Tibial nerve (tissue), 4 donors: ENCODE results near the gene MAGI1.

Experiments
- EP300 ChIP-seq, 2 donors: sonication (generic); formaldehyde crosslinking; IDR thresholded peaks; one replicate each; pipeline ENCODE4 v1.6.1; 2017; ENCODE audit warnings: antibody characterized with exemption in 2 of 2, mild to moderate bottlenecking in 1 of 2
- POLR2A ChIP-seq, 2 donors: fragments of 450-650 bp; IDR thresholded peaks; one replicate each; pipeline ENCODE4 v1.6.1; 2017; ENCODE audit warnings: antibody characterized with exemption in 2 of 2, mild to moderate bottlenecking in 2 of 2, moderate library complexity in 2 of 2
- TF ChIP-seq, protein P1 (sequence below), 5 experiments: fragments of 200-600 bp in 3 of 5; fragments of 450-650 bp in 2 of 5; sonication (generic) in 3 of 5; IDR thresholded peaks; one replicate each; pipeline ENCODE4 v1.5.1; 2016 to 2019; ENCODE audit warnings: antibody characterized with exemption in 5 of 5, mild to moderate bottlenecking in 3 of 5, moderate library complexity in 2 of 5

- no peak for TF ChIP-seq POLR2A (IDR thresholded peaks at IDR 0.05)
- TF ChIP-seq, protein P1, sequence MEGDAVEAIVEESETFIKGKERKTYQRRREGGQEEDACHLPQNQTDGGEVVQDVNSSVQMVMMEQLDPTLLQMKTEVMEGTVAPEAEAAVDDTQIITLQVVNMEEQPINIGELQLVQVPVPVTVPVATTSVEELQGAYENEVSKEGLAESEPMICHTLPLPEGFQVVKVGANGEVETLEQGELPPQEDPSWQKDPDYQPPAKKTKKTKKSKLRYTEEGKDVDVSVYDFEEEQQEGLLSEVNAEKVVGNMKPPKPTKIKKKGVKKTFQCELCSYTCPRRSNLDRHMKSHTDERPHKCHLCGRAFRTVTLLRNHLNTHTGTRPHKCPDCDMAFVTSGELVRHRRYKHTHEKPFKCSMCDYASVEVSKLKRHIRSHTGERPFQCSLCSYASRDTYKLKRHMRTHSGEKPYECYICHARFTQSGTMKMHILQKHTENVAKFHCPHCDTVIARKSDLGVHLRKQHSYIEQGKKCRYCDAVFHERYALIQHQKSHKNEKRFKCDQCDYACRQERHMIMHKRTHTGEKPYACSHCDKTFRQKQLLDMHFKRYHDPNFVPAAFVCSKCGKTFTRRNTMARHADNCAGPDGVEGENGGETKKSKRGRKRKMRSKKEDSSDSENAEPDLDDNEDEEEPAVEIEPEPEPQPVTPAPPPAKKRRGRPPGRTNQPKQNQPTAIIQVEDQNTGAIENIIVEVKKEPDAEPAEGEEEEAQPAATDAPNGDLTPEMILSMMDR (IDR thresholded peaks at IDR 0.05), result no peak
- no peak for TF ChIP-seq EP300 (IDR thresholded peaks at IDR 0.05)
These were observed 322.5 kb downstream of the MAGI1 start for GRCh38 chr3:65716071-65716751.
